ENCODE data around the gene CLEC4E. TPM values are rescaled to one million over a fixed set of nuclear protein-coding genes. Genes with fewer than 3 reads are reported as not detected.
"Not testable (repeated sequence)": the region's sequence is repeated elsewhere in the genome, so short reads cannot be mapped to it uniquely, and the experiment has no call there.

The CLEC4E gene
- total and polyA plus RNA-seq, 2 experiments from 2014 or later = not detected

GRCh38 chr12:8544295-8544694 lies 3.6 kb upstream of the CLEC4E start:
- Histone ChIP-seq H3K4me2 (peak overlapping the region; percentile 61), H3K36me3 (replicated peaks; ENCODE audit: insufficient read depth, low read depth) (no peaks in the 10 kb centered on the region), H3K9me2 (replicated peaks; ENCODE audit: insufficient read depth) (no peaks in the 10 kb centered on the region), H3K9me3 (ENCODE audit: low read depth) (no peaks in the 10 kb centered on the region), H3K4me3 (no peak overlapping the region), H3K27ac (no peak overlapping the region), H3K27me3 (no peaks in the 10 kb centered on the region), H3K4me1 (ENCODE audit: insufficient read depth) (no peaks in the 10 kb centered on the region), H3K79me2 (no peaks in the 10 kb centered on the region), H4K20me1 (ENCODE audit: insufficient read depth, poor library complexity, severe bottlenecking) (no peaks in the 10 kb centered on the region), H2AFZ (no peak overlapping the region)
- TF ChIP-seq EZH2phosphoT487 (IDR thresholded peaks at IDR 0.05; ENCODE audit: low read depth, severe bottlenecking, unreplicated experiment) (no peak), EZH2 (IDR thresholded peaks at IDR 0.05; ENCODE audit: borderline replicate concordance) (no peak), CTCF (IDR thresholded peaks at IDR 0.05; ENCODE audit: poor library complexity) (peak; percentile 91)
- WGBS (ENCODE audit: low lambda C conversion rate, missing lambda C conversion rate) = 2% methylated on average over 3 of the region's 3 CpGs
- peak; percentile 83 for DNase-seq (ENCODE audit: low spot score)

DNA sequence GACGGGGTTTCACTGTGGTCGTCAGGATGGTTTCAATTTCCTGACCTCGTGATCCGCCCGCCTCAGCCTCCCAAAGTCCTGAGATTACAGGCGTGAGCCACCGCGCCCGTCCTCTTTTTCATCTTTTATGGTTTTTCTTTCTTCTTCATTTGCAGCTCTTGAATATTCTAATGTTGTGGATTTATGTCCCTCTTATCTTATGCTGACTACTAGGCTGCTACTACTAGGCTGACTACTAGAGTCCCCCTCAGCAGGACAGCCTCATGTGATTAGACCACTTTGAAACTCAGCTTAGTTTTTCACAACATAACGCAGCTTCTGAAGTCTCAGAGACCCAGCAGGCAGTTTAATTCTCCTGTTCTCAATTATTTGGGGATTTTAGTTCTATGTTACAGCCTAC lies 857 bp upstream of the CLEC4E start:
- TF ChIP-seq CTCF (IDR thresholded peaks at IDR 0.05; ENCODE audit: poor library complexity) (no peak), EZH2 (IDR thresholded peaks at IDR 0.05; ENCODE audit: borderline replicate concordance) (no peak), EZH2phosphoT487 (IDR thresholded peaks at IDR 0.05; ENCODE audit: low read depth, severe bottlenecking, unreplicated experiment) (no peak)
- 88% methylated on average over 10 of the region's 10 CpGs for WGBS (ENCODE audit: low lambda C conversion rate, missing lambda C conversion rate)
- no peaks in the 10 kb centered on the region for H3K4me1 ChIP-seq (ENCODE audit: insufficient read depth)
- no peak overlapping the region for H3K4me3 ChIP-seq
- no peaks in the 10 kb centered on the region for H3K9me2 ChIP-seq (replicated peaks; ENCODE audit: insufficient read depth)
- no peaks in the 10 kb centered on the region for H3K36me3 ChIP-seq (replicated peaks; ENCODE audit: insufficient read depth, low read depth)
- no peaks in the 10 kb centered on the region for H3K79me2 ChIP-seq
- no peak overlapping the region for H3K4me2 ChIP-seq
- no peaks in the 10 kb centered on the region for H3K9me3 ChIP-seq (ENCODE audit: low read depth)
- no peaks in the 10 kb centered on the region for H4K20me1 ChIP-seq (ENCODE audit: insufficient read depth, poor library complexity, severe bottlenecking)
- H2AFZ ChIP-seq = no peak overlapping the region
- no peak for DNase-seq (ENCODE audit: low spot score)
- no peaks in the 10 kb centered on the region for H3K27me3 ChIP-seq
- no peak overlapping the region for H3K27ac ChIP-seq

DNA sequence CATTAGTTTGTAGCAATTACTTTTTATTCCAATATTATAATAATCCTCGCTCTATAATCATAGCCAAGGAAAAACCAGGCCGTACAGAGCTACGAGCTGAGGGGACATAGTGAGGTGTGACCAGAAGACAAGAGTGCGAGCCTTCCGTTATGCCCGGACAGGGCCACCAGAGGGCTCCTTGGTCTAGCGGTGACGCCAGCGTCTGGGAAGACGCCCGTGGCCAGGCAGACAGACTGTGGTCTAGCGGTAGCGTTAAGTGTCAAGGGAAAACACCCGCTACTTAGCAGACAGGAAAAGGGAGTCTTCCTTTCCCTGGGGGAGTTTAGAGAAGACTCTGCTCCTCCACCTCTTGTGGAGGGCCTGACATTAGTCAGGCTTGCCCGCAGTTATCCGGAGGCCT lies 2.9 kb downstream of the CLEC4E start:
- not testable (repeated sequence) for DNase-seq (ENCODE audit: low spot score); H3K9me2 ChIP-seq (replicated peaks; ENCODE audit: insufficient read depth); H4K20me1 ChIP-seq (ENCODE audit: insufficient read depth, poor library complexity, severe bottlenecking); H3K4me2 ChIP-seq; H3K4me3 ChIP-seq; H3K9me3 ChIP-seq (ENCODE audit: low read depth); H3K36me3 ChIP-seq (replicated peaks; ENCODE audit: insufficient read depth, low read depth); H3K27me3 ChIP-seq; H3K79me2 ChIP-seq; H3K4me1 ChIP-seq (ENCODE audit: insufficient read depth); H3K27ac ChIP-seq; H2AFZ ChIP-seq
- WGBS (ENCODE audit: low lambda C conversion rate, missing lambda C conversion rate) = 89% methylated on average over 16 of the region's 16 CpGs

DNA sequence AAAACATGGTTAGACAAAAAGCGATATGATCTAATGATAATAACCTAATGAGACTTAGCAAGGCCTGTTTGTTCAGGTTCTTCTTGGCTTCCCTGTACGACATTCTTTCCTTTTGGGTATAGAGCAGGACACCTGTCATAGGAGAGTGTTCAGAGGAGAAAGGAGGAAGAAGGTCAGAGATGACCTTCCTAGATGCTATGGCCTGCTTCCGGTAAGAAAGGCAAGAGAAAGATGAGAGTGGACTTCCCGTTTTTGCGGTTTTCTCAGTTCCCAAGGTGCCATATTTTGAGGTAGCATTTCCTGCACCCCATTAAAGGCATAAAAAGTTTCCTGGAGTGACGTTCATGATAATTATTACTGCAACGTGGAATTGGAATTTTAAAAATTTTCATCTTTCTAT lies 8.7 kb downstream of the CLEC4E start:
- Histone ChIP-seq H2AFZ (no peak overlapping the region), H3K36me3 (replicated peaks; ENCODE audit: insufficient read depth, low read depth) (no peaks in the 10 kb centered on the region), H3K9me2 (replicated peaks; ENCODE audit: insufficient read depth) (no peaks in the 10 kb centered on the region), H3K27me3 (peaks cover 8% of the 10 kb centered on the region), H3K79me2 (no peaks in the 10 kb centered on the region), H3K4me2 (no peak overlapping the region), H3K4me3 (no peak overlapping the region), H3K27ac (no peak overlapping the region), H3K9me3 (ENCODE audit: low read depth) (no peaks in the 10 kb centered on the region), H4K20me1 (ENCODE audit: insufficient read depth, poor library complexity, severe bottlenecking) (no peaks in the 10 kb centered on the region), H3K4me1 (ENCODE audit: insufficient read depth) (no peaks in the 10 kb centered on the region)
- no peak for DNase-seq (ENCODE audit: low spot score)
- no peak for TF ChIP-seq CTCF (IDR thresholded peaks at IDR 0.05; ENCODE audit: poor library complexity)
- TF ChIP-seq EZH2phosphoT487 (IDR thresholded peaks at IDR 0.05; ENCODE audit: low read depth, severe bottlenecking, unreplicated experiment) = no peak
- no peak for TF ChIP-seq EZH2 (IDR thresholded peaks at IDR 0.05; ENCODE audit: borderline replicate concordance)
- 83% methylated on average over 7 of the region's 7 CpGs for WGBS (ENCODE audit: low lambda C conversion rate, missing lambda C conversion rate)

All from hepatocyte (in vitro differentiated cells).